Measurements from ENCODE around the gene TTC9B.
"Not testable (repeated sequence)": the region's sequence is repeated elsewhere in the genome, so short reads cannot be mapped to it uniquely, and the experiment has no call there.

TTC9B gene

GRCh38 chr19:40210889-40211288 is 7.3 kb downstream of the TTC9B start:
- no peak for DNase-seq

DNA sequence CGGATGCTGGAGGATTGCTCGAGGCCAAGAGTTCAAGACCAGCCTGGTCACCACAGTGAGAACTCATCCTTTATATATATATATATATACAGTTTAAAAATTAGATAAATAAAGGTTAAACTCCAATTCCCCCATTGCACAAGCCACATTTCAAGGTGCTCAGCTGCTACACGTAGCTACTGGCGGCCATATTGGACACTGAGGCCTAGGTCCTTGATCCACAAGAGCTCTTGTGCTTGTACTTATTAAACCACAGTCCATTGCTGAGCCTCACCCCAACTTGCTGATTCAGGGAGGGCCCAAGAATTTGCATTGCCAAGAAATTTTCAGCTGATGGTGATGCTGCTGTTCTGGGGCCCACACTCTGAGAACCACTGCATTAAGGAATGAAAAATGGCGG is 9.6 kb downstream of the TTC9B start:
- DNase-seq: no peak

DNA sequence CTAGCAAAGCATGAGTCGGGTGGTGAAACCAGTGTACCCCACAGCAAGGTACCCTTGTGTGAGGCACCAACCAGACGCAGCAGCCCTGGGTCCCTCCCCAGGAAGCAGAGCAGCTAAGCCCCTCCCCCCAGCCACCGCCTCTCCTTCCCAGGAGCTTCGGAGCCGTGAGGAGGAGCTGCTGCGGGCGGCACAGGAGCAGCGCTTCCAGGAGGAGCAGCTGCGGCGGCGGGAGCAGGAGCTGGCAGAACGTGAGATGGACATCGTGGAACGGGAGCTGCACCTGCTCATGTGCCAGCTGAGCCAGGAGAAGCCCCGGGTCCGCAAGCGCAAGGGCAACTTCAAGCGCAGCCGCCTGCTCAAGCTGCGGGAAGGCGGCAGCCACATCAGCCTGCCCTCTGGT is 12.4 kb downstream of the TTC9B start:
- no peak for DNase-seq

- DNase-seq: no peak
Measured at GRCh38 chr19:40204381-40204780, 13.8 kb downstream of the TTC9B start.

DNA sequence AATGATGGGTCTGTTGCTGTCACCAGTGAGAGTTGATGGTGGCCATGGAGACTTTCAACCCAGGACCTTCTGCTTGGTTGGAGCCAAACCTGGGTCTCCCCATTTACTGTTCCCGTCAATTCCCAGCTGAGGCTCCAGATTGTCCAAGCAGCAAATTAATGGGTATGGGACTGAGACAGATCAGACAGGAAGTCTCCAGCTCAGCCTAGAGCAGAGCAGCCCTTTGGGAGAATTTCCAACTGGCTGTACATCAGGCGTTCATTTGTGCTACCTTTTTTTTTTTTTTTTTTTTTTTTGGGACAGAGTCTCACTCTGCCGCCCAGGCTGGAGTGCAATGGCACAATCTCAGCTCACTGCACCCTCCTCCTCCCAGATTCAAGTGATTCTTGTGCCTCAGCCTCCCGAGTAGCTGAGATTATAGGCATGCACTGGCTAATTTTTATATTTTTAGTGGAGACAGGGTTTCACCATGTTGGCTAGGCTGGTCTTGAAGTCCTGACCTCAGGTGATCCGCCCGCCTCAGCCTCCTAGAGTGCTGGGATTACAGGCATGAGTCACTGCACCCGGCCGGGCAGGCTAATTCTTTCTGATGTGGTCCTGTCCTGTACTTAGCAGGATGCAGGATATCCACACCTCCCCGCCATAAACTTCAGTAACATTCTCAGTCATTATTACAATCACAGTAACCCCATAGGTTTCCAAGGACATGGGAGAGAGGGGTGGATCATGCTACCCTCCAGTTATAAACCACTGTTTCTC is 17.7 kb downstream of the TTC9B start:
- no peak for DNase-seq

GRCh38 chr19:40198272-40198990 is 19.8 kb downstream of the TTC9B start:
- DNase-seq: no peak

GRCh38 chr19:40193587-40193849 is 24.7 kb downstream of the TTC9B start:
- no peak for DNase-seq

GRCh38 chr19:40192758-40193586 is 25.2 kb downstream of the TTC9B start:
- DNase-seq: no peak

GRCh38 chr19:40191836-40192646 is 26.1 kb downstream of the TTC9B start:
- DNase-seq: no peak

DNA sequence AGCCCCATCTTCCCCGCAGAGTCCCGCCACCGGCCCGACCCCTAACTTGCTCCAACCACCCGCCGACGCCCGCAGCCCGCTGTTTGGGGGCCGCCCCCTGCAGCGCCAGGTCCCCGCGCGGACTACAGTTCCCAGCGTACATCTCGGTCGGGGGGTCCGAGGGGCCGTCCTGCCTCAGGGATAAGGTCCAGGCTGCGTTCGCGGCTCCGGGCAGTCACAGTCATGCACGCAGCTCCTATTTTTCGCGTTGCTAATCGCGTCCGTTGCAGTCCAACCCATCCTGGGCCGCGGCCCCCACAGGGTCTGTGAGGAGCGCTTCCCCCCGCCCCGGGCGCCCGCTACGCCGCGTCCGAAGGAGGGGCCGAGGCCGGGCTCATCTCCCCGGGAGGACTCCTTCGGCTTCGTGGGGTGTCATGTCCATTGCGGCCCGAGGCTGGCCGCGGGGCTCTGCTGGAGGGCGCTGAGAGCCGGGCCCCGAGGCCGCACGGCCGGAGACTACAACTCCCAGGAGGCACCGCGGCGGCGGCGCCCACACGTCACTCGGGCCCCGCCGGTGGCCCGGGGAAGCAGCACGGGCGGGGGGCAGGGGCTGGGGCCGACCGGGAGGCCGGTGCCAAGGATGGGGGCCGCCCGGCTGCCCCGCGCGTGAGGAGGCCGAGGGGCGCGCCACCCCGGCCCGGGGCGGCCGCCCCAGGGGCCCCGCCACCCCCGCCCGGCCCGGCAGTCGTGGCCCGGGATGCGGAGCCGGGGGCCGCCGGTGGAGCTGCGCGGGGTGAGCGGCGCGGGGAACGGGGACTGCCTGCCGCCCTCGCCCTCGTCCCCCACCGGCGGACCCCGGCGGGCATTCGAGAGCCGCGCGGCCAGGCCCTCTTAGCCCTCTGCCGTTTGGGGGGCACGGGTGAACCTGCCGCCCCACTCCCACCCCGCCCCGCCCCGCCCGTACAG is 27.0 kb downstream of the TTC9B start, which contains the start of gene MAP3K10:
TSS of gene MAP3K10 (plus strand) at position 536 of the 945 bp plus-strand sequence. CDS start 606 bp downstream, outside the sequence.
- peak; percentile 60 for DNase-seq

- DNase-seq: no peak
Measured at GRCh38 chr19:40184273-40184672, 33.9 kb downstream of the TTC9B start.

DNA sequence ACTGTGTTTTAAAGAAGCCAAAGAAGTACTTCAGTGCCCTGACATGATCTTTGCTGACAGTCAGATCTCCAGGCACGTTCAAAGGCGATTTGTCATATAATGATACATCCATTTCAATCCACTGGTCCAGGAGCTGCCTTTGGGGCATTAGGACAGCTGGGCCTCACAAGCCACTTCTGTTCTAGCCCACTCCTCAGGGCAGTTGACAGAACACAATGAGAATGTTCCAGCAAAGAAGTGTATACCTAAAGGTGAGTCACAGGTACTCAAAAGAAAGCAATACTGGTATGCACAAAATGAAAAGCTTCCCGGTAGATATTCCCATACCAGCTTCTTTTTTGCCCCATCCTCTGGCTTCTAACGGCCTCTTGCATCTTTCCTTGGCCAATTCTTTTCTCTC is 39.4 kb downstream of the TTC9B start:
- DNase-seq: no peak

DNA sequence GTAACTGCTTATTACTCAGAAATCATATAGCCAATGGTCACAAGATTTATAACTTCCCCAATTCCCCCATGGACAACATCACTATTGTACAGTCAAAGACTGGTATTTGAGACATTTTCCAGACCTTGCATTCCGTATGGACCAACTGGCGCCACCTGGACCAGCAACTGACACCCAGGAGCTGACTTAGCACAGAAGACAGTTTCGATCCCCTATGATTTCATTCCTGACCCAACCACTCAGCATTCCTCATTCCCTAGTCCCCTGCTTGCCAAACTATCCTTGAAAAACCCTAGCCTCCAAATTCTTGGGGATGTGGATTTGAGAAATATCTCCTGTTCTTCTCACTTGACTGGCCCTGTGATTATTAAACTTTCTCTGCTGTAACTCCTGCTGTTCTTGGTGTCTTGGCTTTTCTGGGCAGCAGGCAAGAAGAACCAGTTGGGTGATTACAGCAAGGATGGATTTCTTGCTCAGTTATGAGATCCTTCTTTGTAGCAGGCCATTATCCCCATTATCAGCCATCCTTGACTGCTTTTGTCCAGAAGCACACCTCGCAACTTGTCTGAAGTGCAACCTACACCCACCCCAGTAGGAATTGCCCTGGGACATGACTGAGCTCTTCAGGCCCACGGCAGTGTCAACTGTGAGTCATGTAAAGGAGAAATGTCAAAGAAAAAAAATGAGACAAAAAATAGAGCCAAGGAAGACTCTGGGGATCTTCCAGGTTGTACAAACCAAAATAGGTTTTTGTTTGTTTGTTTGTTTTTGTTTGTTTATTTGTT is 40.7 kb downstream of the TTC9B start:
- DNase-seq: no peak

DNA sequence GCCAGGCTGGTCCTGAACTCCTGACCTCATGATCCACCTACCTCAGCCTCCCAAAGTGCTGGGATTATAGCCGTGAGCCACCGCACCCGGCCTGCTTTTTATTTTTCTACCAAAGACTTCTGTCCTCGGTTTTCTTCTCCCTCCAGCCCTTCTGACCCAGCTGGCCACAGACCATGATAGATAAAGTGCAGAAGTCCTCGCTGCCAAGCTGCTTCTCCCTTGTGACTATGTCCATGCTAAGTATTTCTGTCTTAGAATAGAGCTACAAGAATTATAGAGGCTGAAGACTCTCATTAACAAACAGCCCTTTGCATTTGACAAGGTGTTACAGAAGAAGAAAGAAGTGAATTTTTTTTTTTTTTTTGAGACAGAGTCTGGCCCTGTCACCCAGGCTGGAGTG is 42.4 kb downstream of the TTC9B start:
- DNase-seq: no peak

DNA sequence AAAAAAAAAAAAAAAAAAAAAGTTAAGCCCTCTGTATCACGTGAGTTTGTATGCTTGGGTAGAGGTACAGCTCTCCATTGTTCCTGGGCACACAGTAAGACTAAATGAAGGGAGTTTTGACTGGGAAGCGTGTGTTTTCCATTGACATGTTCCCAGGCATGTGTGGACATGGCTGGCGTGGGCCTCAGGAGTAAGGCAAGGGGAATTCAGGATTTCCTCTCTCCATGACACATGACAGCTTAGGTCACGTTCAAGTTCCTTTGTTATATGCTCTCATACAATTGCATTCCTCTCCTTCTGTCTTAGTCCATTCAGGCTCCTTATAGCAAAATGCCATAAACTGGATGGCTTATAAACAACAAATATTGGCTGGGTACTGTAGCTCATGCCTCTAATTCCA is 44.1 kb downstream of the TTC9B start:
- DNase-seq: no peak

GRCh38 chr19:40171293-40171692 is 46.9 kb downstream of the TTC9B start:
- not testable (repeated sequence) for DNase-seq

GRCh38 chr19:40170303-40170989 is 47.7 kb downstream of the TTC9B start:
- not testable (repeated sequence) for DNase-seq

DNA sequence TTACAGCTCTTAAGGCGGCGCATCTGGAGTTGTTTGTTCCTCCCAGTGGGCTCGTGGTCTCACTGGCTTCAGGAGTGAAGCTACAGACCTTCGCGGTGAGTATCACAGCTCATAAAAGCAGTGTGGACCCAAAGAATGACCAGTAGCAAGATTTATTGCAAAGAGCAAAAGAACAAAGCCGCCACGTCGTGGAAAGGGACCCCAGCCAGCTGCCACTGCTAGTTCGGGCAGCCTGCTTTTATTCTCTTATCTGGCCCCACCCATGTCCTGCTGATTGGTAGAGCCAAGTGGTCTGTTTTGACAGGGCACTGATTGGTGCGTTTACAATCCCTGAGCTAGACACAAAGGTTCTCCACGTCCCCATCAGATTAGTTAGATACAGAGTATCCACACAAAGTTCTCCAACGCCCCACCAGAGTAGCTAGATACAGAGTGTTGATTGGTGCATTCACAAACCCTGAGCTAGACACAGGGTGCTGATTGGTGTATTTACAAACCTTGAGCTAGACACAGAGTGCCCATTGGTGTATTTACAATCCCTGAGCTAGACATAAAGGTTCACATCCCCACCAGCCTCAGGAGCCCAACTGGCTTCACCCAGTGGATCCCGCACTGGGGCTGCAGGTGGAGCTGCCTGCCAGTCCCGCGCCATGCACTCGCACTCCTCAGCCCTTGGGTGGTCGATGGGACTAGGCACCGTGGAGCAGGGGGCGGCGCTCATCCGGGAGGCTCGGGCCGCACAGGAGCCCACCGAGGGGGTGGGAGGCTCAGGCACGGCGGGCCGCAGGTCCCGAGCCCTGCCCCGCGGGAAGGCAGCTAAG is 48.5 kb downstream of the TTC9B start:
- DNase-seq: not testable (repeated sequence)

All from activated T-cell treated with anti-CD3 and anti-CD28 coated beads for 4 hours (primary cell).